Hindlimb muscle (tissue), 1 donor: ENCODE data around the gene ZNF367. TPM values are rescaled to one million over a fixed set of nuclear protein-coding genes. Genes with fewer than 3 reads are reported as not detected.

Source experiments
- DNase-seq: peaks from one replicate; pipeline ENCODE4 v3.0.0-alpha.2; 2013
- polyA plus RNA-seq: library from polyadenylated mRNA; unstranded; fragments of 120-200 nt; gene quantifications from one replicate; pipeline ENCODE4 v1.2.1, GENCODE V29; 2013; ENCODE audit not compliant: insufficient read length

Gene ZNF367
- polyA plus RNA-seq = 6.5 TPM

GRCh38 chr9:96418083-96418919, at the start of gene ZNF367:
Gene ZNF367 (minus strand): TSS chr9:96418370. CDS start chr9:96418032, 338 bp downstream.
- peak; percentile 96 for DNase-seq

GRCh38 chr9:96467784-96468183, 49.6 kb upstream of the ZNF367 start:
- no peak for DNase-seq

- DNase-seq = no peak
Observed at GRCh38 chr9:96464426-96464825, 46.3 kb upstream of the ZNF367 start.

- DNase-seq = no peak
Observed at GRCh38 chr9:96462541-96462940, 44.4 kb upstream of the ZNF367 start.

GRCh38 chr9:96461336-96461735, 43.2 kb upstream of the ZNF367 start:
- no peak for DNase-seq

GRCh38 chr9:96460882-96461281, 42.7 kb upstream of the ZNF367 start:
- DNase-seq = no peak

GRCh38 chr9:96460470-96460869, 42.3 kb upstream of the ZNF367 start:
- DNase-seq = no peak

GRCh38 chr9:96459268-96460007, 41.3 kb upstream of the ZNF367 start:
- no peak for DNase-seq

GRCh38 chr9:96458226-96458625, 40.1 kb upstream of the ZNF367 start:
- no peak for DNase-seq

- no peak for DNase-seq
Observed at GRCh38 chr9:96457266-96457665, 39.1 kb upstream of the ZNF367 start.

GRCh38 chr9:96453625-96454024, 35.5 kb upstream of the ZNF367 start:
- DNase-seq = peak; percentile 46

- peak; percentile 23 for DNase-seq
Observed at GRCh38 chr9:96450613-96451528, 32.7 kb upstream of the ZNF367 start.

GRCh38 chr9:96449845-96450612, 31.9 kb upstream of the ZNF367 start, which contains the start of gene HABP4:
Gene HABP4 (plus strand): TSS chr9:96450169. CDS start chr9:96450280, 111 bp downstream.
- peak; percentile 97 for DNase-seq

GRCh38 chr9:96449523-96449844, 31.3 kb upstream of the ZNF367 start:
- DNase-seq = no peak

GRCh38 chr9:96448546-96449170, 30.5 kb upstream of the ZNF367 start:
- no peak for DNase-seq

GRCh38 chr9:96447406-96447805, 29.2 kb upstream of the ZNF367 start:
- no peak for DNase-seq

GRCh38 chr9:96442491-96442890, 24.3 kb upstream of the ZNF367 start:
- no peak for DNase-seq

GRCh38 chr9:96441798-96442445, 23.8 kb upstream of the ZNF367 start:
- DNase-seq = no peak

GRCh38 chr9:96440671-96441199, 22.6 kb upstream of the ZNF367 start:
- DNase-seq = no peak

- no peak for DNase-seq
Observed at GRCh38 chr9:96437454-96437853, 19.3 kb upstream of the ZNF367 start.
